HEK293 (cell line): ENCODE data around the gene RIMKLB.
"Not testable (repeated sequence)": the region's sequence is repeated elsewhere in the genome, so short reads cannot be mapped to it uniquely, and the experiment has no call there.

Experiments used
- CTCF ChIA-PET: fragments of 350-600 bp; formaldehyde crosslinking; extraction: SDS; loops from one replicate; lab custom pipeline; 2021; ENCODE audit warnings: antibody characterized with exemption; lab: Yijun Ruan, JAX
- POLR2A ChIA-PET: fragments of 300-600 bp; formaldehyde crosslinking; extraction: SDS; loops from one replicate; lab custom pipeline; 2020; ENCODE audit warnings: antibody characterized with exemption, inconsistent platforms; lab: Yijun Ruan, JAX
- H3K27ac ChIP-seq: fragments of 200-500 bp; sonication (Bioruptor generic); 2 replicates; pipeline ENCODE4 v1.5.1; 2014; ENCODE audit warnings: low read depth, low read length, control low read depth, inconsistent platforms; ENCODE audit errors: extremely low read depth
- H3K36me3 ChIP-seq, 2 experiments: fragments of 200-500 bp in 1 of 2; sonication (Bioruptor generic) in 1 of 2; 1 replicate in 1 of 2; 2 replicates in 1 of 2; pipeline ENCODE4 v1.5.1; 2014 to 2017; ENCODE audit warnings: inconsistent platforms in 2 of 2, low read length in 2 of 2; ENCODE audit not compliant: control insufficient read depth in 2 of 2, insufficient read depth in 1 of 2
- H3K4me1 ChIP-seq: fragments of 200-500 bp; sonication (Bioruptor generic); 2 replicates; pipeline ENCODE4 v1.5.1; 2014; ENCODE audit warnings: mild to moderate bottlenecking, low read length, inconsistent platforms; ENCODE audit not compliant: control insufficient read depth, insufficient read depth
- H3K4me3 ChIP-seq: 2 replicates; pipeline ENCODE4 v1.5.1; 2011; ENCODE audit warnings: low read depth, mild to moderate bottlenecking, control low read depth, low read length, moderate library complexity
- H3K9me3 ChIP-seq: fragments of 200-500 bp; sonication (Bioruptor generic); 2 replicates; pipeline ENCODE4 v1.5.1; 2014; ENCODE audit warnings: low read depth, low read length, inconsistent platforms; ENCODE audit not compliant: control insufficient read depth, insufficient read depth
- BCL11B ChIP-seq: fragments of 450-650 bp; formaldehyde crosslinking; IDR thresholded peaks from 2 replicates; pipeline ENCODE4 v1.5.1; 2016; ENCODE audit warnings: low read depth, missing biosample characterization, missing genetic modification characterization
- GFI1B ChIP-seq: fragments of 450-650 bp; formaldehyde crosslinking; IDR thresholded peaks from 2 replicates; pipeline ENCODE4 v1.5.1; 2016; ENCODE audit warnings: missing biosample characterization, missing genetic modification characterization
- GLI4 ChIP-seq: fragments of 450-650 bp; formaldehyde crosslinking; IDR thresholded peaks from 2 replicates; pipeline ENCODE4 v1.5.1; 2016; ENCODE audit warnings: missing biosample characterization, missing genetic modification characterization
- GLIS1 ChIP-seq: fragments of 450-650 bp; formaldehyde crosslinking; IDR thresholded peaks from 2 replicates; pipeline ENCODE4 v1.5.1; 2016; ENCODE audit warnings: missing biosample characterization, missing genetic modification characterization
- KLF10 ChIP-seq: fragments of 450-650 bp; IDR thresholded peaks from 2 replicates; pipeline ENCODE4 v1.5.1; 2018; ENCODE audit warnings: missing biosample characterization, mild to moderate bottlenecking, missing genetic modification characterization
- OSR2 ChIP-seq: fragments of 450-650 bp; formaldehyde crosslinking; IDR thresholded peaks from 2 replicates; pipeline ENCODE4 v1.5.1; 2016; ENCODE audit warnings: missing biosample characterization, missing genetic modification characterization
- PRDM2 ChIP-seq: fragments of 450-650 bp; formaldehyde crosslinking; IDR thresholded peaks from 2 replicates; pipeline ENCODE4 v1.5.1; 2016; ENCODE audit warnings: missing biosample characterization, missing genetic modification characterization, borderline replicate concordance
- RBAK ChIP-seq: fragments of 450-650 bp; formaldehyde crosslinking; IDR thresholded peaks from 2 replicates; pipeline ENCODE4 v1.5.1; 2016; ENCODE audit warnings: missing biosample characterization, missing genetic modification characterization
- SCRT1 ChIP-seq: fragments of 450-650 bp; formaldehyde crosslinking; IDR thresholded peaks from 2 replicates; pipeline ENCODE4 v1.5.1; 2016; ENCODE audit warnings: missing biosample characterization, missing genetic modification characterization, borderline replicate concordance
- ZNF114 ChIP-seq: fragments of 450-650 bp; formaldehyde crosslinking; IDR thresholded peaks from 2 replicates; pipeline ENCODE4 v1.5.0; 2017; ENCODE audit warnings: missing biosample characterization, missing genetic modification characterization
- ZNF140 ChIP-seq: fragments of 450-650 bp; formaldehyde crosslinking; IDR thresholded peaks from 2 replicates; pipeline ENCODE4 v1.5.1; 2016; ENCODE audit warnings: missing biosample characterization, missing genetic modification characterization
- ZNF16 ChIP-seq: fragments of 450-650 bp; formaldehyde crosslinking; IDR thresholded peaks from 2 replicates; pipeline ENCODE4 v1.5.1; 2016; ENCODE audit warnings: low read depth, missing biosample characterization, missing genetic modification characterization
- ZNF174 ChIP-seq: fragments of 450-650 bp; formaldehyde crosslinking; IDR thresholded peaks from 2 replicates; pipeline ENCODE4 v1.5.0; 2017; ENCODE audit warnings: missing biosample characterization, mild to moderate bottlenecking, missing genetic modification characterization
- ZNF19 ChIP-seq: fragments of 450-650 bp; formaldehyde crosslinking; IDR thresholded peaks from 2 replicates; pipeline ENCODE4; 2016; ENCODE audit warnings: missing biosample characterization, missing genetic modification characterization, low read depth
- ZNF239 ChIP-seq: fragments of 450-650 bp; formaldehyde crosslinking; IDR thresholded peaks from 2 replicates; pipeline ENCODE4 v1.5.1; 2016; ENCODE audit warnings: missing biosample characterization, missing genetic modification characterization
- ZNF280C ChIP-seq: fragments of 450-650 bp; formaldehyde crosslinking; IDR thresholded peaks from 2 replicates; pipeline ENCODE4 v1.5.1; 2016; ENCODE audit warnings: missing biosample characterization, missing genetic modification characterization
- ZNF521 ChIP-seq: fragments of 450-650 bp; formaldehyde crosslinking; IDR thresholded peaks from 2 replicates; pipeline ENCODE4 v1.5.1; 2017; ENCODE audit warnings: missing biosample characterization, mild to moderate bottlenecking, missing genetic modification characterization
- ZNF529 ChIP-seq: fragments of 450-650 bp; formaldehyde crosslinking; IDR thresholded peaks from 2 replicates; pipeline ENCODE4 v1.5.1; 2017; ENCODE audit warnings: missing genetic modification characterization, missing biosample characterization; ENCODE audit not compliant: insufficient replicate concordance
- ZNF580 ChIP-seq: fragments of 450-650 bp; formaldehyde crosslinking; IDR thresholded peaks from 2 replicates; pipeline ENCODE4 v1.5.1; 2016; ENCODE audit warnings: missing biosample characterization, missing genetic modification characterization
- ZNF830 ChIP-seq: fragments of 450-650 bp; IDR thresholded peaks from 2 replicates; pipeline ENCODE4 v1.5.0; 2018; ENCODE audit warnings: missing biosample characterization, missing genetic modification characterization, low read depth, mild to moderate bottlenecking, moderate library complexity

RIMKLB gene

GRCh38 chr12:8745631-8746030 is 47.8 kb downstream of the RIMKLB start:
- H3K36me3 ChIP-seq, H3K4me3 ChIP-seq, POLR2A ChIA-PET, H3K9me3 ChIP-seq, H3K27ac ChIP-seq, H3K4me1 ChIP-seq: not testable (repeated sequence)
- CTCF ChIA-PET: interaction anchor here (0.6 kb wide), 1 partner anchor 149 kb away, joined by 7 read pairs; no protein-coding TSS in a partner anchor

- Histone ChIP-seq H3K9me3 (no peaks in the 10 kb centered on the region), H3K27ac (no peak overlapping the region), H3K4me3 (no peak overlapping the region), H3K36me3 (peaks cover 0 to 8% of the 10 kb centered on the region in 2 experiments; a peak in 2 of 3 replicates), H3K4me1 (no peaks in the 10 kb centered on the region)
- ChIA-PET POLR2A (no interaction called here), CTCF (interaction anchor here (0.6 kb wide), 1 partner anchor 148 kb away, joined by 7 read pairs; no protein-coding TSS in a partner anchor)
- TF ChIP-seq OSR2 (tag by site-specific recombination) (no peak), ZNF140 (tag by site-specific recombination) (no peak), GLIS1 (tag by site-specific recombination) (no peak), BCL11B (tag by site-specific recombination) (no peak), GFI1B (tag by site-specific recombination) (no peak), ZNF280C (tag by site-specific recombination) (no peak), SCRT1 (no peak), ZNF580 (no peak), PRDM2 (tag by site-specific recombination) (no peak), ZNF174 (tag by site-specific recombination) (no peak), ZNF521 (tag by site-specific recombination) (no peak), ZNF16 (tag by site-specific recombination) (no peak), GLI4 (no peak), KLF10 (tag by site-specific recombination) (no peak), ZNF114 (tag by site-specific recombination) (no peak), RBAK (tag by site-specific recombination) (no peak), ZNF239 (tag by site-specific recombination) (no peak), ZNF19 (tag by site-specific recombination) (no peak), ZNF529 (tag by site-specific recombination) (no peak), ZNF830 (tag by site-specific recombination) (no peak)
Measured at GRCh38 chr12:8746046-8746445, 48.3 kb downstream of the RIMKLB start.
